Sigmoid colon (tissue), 4 donors: Measurements from ENCODE around the gene KCNAB1.

ENCODE experiments used
- EP300 ChIP-seq, 4 donors: sonication (generic); formaldehyde crosslinking; IDR thresholded peaks; one replicate each; pipeline ENCODE4 v1.6.1; 2017; ENCODE audit warnings: antibody characterized with exemption in 4 of 4
- POLR2A ChIP-seq, 2 donors: fragments of 450-650 bp; IDR thresholded peaks; one replicate each; pipeline ENCODE4 v1.6.1; 2016; ENCODE audit warnings: antibody characterized with exemption in 2 of 2, mild to moderate bottlenecking in 2 of 2, moderate library complexity in 2 of 2
- POLR2AphosphoS5 ChIP-seq, 4 donors: sonication (generic); formaldehyde crosslinking; IDR thresholded peaks; one replicate each; pipeline ENCODE4 v1.6.1; 2017; ENCODE audit warnings: antibody characterized with exemption in 4 of 4
- TF ChIP-seq, protein P1 (sequence below), 4 experiments: fragments of 450-650 bp in 3 of 4; fragments of 200-600 bp in 1 of 4; IDR thresholded peaks; one replicate each; pipeline ENCODE4 v1.5.1; 2016 to 2019; ENCODE audit warnings: antibody characterized with exemption in 4 of 4, mild to moderate bottlenecking in 3 of 4, moderate library complexity in 2 of 4

DNA sequence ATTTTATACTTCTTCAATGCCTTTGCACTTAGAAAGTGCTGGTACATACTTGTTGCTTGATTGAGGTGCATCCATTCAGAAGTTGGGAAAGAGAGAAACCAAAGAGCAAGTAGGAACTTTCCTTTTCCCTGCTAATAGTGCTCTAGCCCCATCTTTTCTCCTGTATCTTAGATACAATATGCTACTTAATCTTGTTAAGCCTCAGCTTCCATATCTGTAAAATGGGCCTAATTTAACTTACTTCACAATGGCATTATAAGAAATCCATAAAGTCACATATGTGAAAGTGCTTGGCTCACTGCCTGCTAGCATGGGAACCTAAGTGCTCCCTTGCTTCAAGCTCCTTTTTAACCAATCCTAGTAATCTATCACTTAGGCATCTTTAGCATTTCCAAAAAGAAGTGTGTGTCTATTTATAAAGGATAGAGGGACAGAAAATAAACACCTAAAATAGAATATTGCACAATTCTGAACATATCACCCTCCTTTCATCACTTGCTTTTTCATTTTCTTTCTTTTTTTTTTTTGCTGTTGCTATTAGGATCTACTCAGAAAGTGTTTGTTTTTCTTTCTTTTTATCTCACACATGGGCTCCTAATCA, 28.1 kb downstream of the KCNAB1 start:
- TF ChIP-seq, protein P1, sequence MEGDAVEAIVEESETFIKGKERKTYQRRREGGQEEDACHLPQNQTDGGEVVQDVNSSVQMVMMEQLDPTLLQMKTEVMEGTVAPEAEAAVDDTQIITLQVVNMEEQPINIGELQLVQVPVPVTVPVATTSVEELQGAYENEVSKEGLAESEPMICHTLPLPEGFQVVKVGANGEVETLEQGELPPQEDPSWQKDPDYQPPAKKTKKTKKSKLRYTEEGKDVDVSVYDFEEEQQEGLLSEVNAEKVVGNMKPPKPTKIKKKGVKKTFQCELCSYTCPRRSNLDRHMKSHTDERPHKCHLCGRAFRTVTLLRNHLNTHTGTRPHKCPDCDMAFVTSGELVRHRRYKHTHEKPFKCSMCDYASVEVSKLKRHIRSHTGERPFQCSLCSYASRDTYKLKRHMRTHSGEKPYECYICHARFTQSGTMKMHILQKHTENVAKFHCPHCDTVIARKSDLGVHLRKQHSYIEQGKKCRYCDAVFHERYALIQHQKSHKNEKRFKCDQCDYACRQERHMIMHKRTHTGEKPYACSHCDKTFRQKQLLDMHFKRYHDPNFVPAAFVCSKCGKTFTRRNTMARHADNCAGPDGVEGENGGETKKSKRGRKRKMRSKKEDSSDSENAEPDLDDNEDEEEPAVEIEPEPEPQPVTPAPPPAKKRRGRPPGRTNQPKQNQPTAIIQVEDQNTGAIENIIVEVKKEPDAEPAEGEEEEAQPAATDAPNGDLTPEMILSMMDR (IDR thresholded peaks at IDR 0.05) = no peak
- TF ChIP-seq POLR2A (IDR thresholded peaks at IDR 0.05) = no peak
- TF ChIP-seq EP300 (IDR thresholded peaks at IDR 0.05) = no peak
- no peak for TF ChIP-seq POLR2AphosphoS5 (IDR thresholded peaks at IDR 0.05)
